Right forelimb (tissue), 1 donor: ENCODE measurements around the gene JMJD7.

Experiments used
- DNase-seq: peaks from one replicate; pipeline ENCODE4 v3.0.0-alpha.2; 2018

The JMJD7 gene

GRCh38 chr15:41886741-41887140 lies 58.8 kb downstream of the JMJD7 start:
- no peak for DNase-seq

GRCh38 chr15:41887161-41887560 lies 59.3 kb downstream of the JMJD7 start:
- no peak for DNase-seq
